ENCODE measurements around the gene GMPS. TPM values are rescaled to one million over a fixed set of nuclear protein-coding genes. Genes with fewer than 3 reads are reported as not detected.

GMPS gene
- total and polyA plus RNA-seq, 2 of the 8 experiments (the other 6 are each of a cell fraction or from before 2014, with no cell fraction given) = 57.7 to 175 TPM

DNA sequence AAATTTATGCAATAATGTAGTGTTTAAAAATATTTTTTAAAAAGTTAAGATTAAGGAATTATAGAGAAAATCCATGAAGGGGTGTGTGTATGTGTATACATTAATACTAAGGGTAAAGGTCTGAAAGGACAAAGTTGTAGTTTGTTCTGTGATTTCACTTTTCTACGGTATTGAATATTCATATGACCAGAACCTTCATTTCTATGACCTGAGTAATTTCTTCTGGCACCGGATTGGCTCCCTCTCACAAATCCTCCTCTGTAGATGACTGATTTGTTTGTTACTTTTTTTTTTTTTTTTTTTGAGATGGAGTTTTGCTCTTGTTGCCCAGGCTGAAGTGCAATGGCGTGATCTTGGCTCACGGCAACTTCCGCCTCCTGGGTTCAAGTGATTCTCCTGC lies 20.9 kb downstream of the GMPS start:
- Histone ChIP-seq H3K4ac (replicated peaks; ENCODE audit: insufficient read length, low read depth, low read length) (no peak overlapping the region), H3K23ac (ENCODE audit: insufficient read length) (no peak overlapping the region), H2AK5ac (ENCODE audit: low read depth, low read length) (no peak overlapping the region), H3K79me2 (ENCODE audit: control insufficient read depth in 1 of 2, insufficient read depth in 2 of 2, low read length in 2 of 2) (peaks cover 4 to 70% of the 10 kb centered on the region in 2 experiments; a peak in 3 of 4 replicates), H2BK5ac (ENCODE audit: low read depth, low read length) (no peak overlapping the region), H3K4me3 (ENCODE audit: extremely low read depth in 1 of 4, insufficient read depth in 2 of 4, low read depth in 3 of 4, low read length in 4 of 4) (no peak overlapping the region), H3K56ac (replicated peaks; ENCODE audit: insufficient read length, low read depth, low read length) (no peak overlapping the region), H2BK120ac (replicated peaks; ENCODE audit: low read depth, low read length) (no peak overlapping the region), H3K27me3 (replicated peaks in 1 of 4; ENCODE audit: control insufficient read depth in 3 of 4, extremely low read depth in 1 of 4, insufficient read depth in 3 of 4, low read length in 3 of 4) (no peaks in the 10 kb centered on the region), H2BK12ac (ENCODE audit: low read depth, low read length) (no peak overlapping the region), H3K79me1 (ENCODE audit: low read depth, low read length) (0 out of 2 replicates have a peak, but pooled peaks cover 2% of the 10 kb centered on the region), H3K27ac (ENCODE audit: low read depth, low read length) (no peak overlapping the region), H3K4me2 (ENCODE audit: insufficient read depth in 1 of 2, low read depth in 2 of 2, low read length in 2 of 2) (no peak overlapping the region), H3K14ac (ENCODE audit: insufficient read length) (no peak overlapping the region), H3K9me3 (ENCODE audit: insufficient read depth in 2 of 2, low read depth in 1 of 2, low read length in 1 of 2) (no peaks in the 10 kb centered on the region), H3K4me1 (replicated peaks in 1 of 4; ENCODE audit: control insufficient read depth in 3 of 4, insufficient read depth in 4 of 4, low read length in 3 of 4) (no peaks in the 10 kb centered on the region), H2AFZ (ENCODE audit: low read length) (no peak overlapping the region), H3K23me2 (ENCODE audit: low read depth, low read length) (no peaks in the 10 kb centered on the region), H4K20me1 (replicated peaks in 1 of 2; ENCODE audit: control insufficient read depth in 1 of 2, insufficient read depth in 2 of 2, low read length in 2 of 2) (peaks cover 8% of the 10 kb centered on the region in 2 experiments), H4K5ac (ENCODE audit: insufficient read length, low read depth, low read length) (no peak overlapping the region), H3K9ac (replicated peaks in 1 of 4; ENCODE audit: extremely low read depth in 1 of 4, low read depth in 3 of 4, low read length in 3 of 4) (no peak overlapping the region), H3K36me3 (ENCODE audit: control insufficient read depth in 2 of 4, insufficient read depth in 4 of 4, low read length in 3 of 4) (peaks cover 0 to 23% (median 5%) of the 10 kb centered on the region in 4 experiments; a peak in 4 of 8 replicates), H2BK15ac (ENCODE audit: low read length) (no peak overlapping the region), H2BK20ac (ENCODE audit: low read length) (no peak overlapping the region), H4K91ac (replicated peaks; ENCODE audit: insufficient read length, low read length) (no peak overlapping the region), H3K18ac (ENCODE audit: extremely low read depth, low read length) (no peak overlapping the region), H4K8ac (ENCODE audit: extremely low read depth, insufficient read depth, low read length) (no peak overlapping the region)
- ChIA-PET POLR2A (ENCODE audit: partially characterized antibody) (no interaction called here), CTCF (ENCODE audit: partially characterized antibody) (no interaction called here)
- DNase-seq (ENCODE audit: low read depth in 1 of 2, low spot score in 2 of 2) (no peak), FAIRE-seq (no peak)
- 87% methylated on average over 5 of the region's 5 CpGs; no CpG with 5 or more reads in 1 of the 2 experiments for WGBS, 2 experiments (ENCODE audit: extremely low coverage in 1 of 2, insufficient coverage in 1 of 2, insufficient read length in 1 of 2, insufficient replicate concordance in 2 of 2, low coverage in 1 of 2, low lambda C conversion rate in 2 of 2, missing lambda C conversion rate in 1 of 2)
- TF ChIP-seq, protein P1, sequence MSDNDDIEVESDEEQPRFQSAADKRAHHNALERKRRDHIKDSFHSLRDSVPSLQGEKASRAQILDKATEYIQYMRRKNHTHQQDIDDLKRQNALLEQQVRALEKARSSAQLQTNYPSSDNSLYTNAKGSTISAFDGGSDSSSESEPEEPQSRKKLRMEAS (IDR thresholded peaks at IDR 0.05) = no peak
- no peak for TF ChIP-seq KDM5A (IDR thresholded peaks at IDR 0.05; ENCODE audit: low read length)
- TF ChIP-seq POLR2A (IDR thresholded peaks at IDR 0.05; ENCODE audit: control extremely low read depth in 1 of 2, low read depth in 2 of 2, low read length in 2 of 2) = no peak
- TF ChIP-seq NRF1 (IDR thresholded peaks at IDR 0.05; ENCODE audit: low read depth, low read length) = no peak
- no peak for TF ChIP-seq RBBP5 (IDR thresholded peaks at IDR 0.05; ENCODE audit: borderline replicate concordance, low read depth, low read length)
- no peak for TF ChIP-seq EGR1 (IDR thresholded peaks at IDR 0.05; ENCODE audit: borderline replicate concordance, low read depth, low read length)
- TF ChIP-seq, protein P2, sequence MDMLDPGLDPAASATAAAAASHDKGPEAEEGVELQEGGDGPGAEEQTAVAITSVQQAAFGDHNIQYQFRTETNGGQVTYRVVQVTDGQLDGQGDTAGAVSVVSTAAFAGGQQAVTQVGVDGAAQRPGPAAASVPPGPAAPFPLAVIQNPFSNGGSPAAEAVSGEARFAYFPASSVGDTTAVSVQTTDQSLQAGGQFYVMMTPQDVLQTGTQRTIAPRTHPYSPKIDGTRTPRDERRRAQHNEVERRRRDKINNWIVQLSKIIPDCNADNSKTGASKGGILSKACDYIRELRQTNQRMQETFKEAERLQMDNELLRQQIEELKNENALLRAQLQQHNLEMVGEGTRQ (IDR thresholded peaks at IDR 0.05; ENCODE audit: low read length) = no peak
- no peak for TF ChIP-seq GABPA (IDR thresholded peaks at IDR 0.05; ENCODE audit: borderline replicate concordance, insufficient read depth, low read length)
- TF ChIP-seq TAF1 (IDR thresholded peaks at IDR 0.05; ENCODE audit: low read depth, low read length) = no peak
- TF ChIP-seq SIN3A (conservative IDR thresholded peaks at IDR 0.05 in 1 of 2, IDR thresholded peaks at IDR 0.05 in 1 of 2; ENCODE audit: low read depth in 1 of 2, low read length in 2 of 2) = no peak
- TF ChIP-seq TAF7 (optimal IDR thresholded peaks at IDR 0.05; ENCODE audit: borderline replicate concordance, low read depth, low read length) = no peak
- TF ChIP-seq JUND (IDR thresholded peaks at IDR 0.05; ENCODE audit: low read length) = no peak
- TF ChIP-seq HDAC2 (IDR thresholded peaks at IDR 0.05; ENCODE audit: borderline replicate concordance in 1 of 2, low read depth in 2 of 2, low read length in 2 of 2) = no peak

Data from H1 (cell line).